ENCODE measurements around the gene SLC16A12. TPM values are rescaled to one million over a fixed set of nuclear protein-coding genes. Genes with fewer than 3 reads are reported as not detected.

SLC16A12 gene
- total and polyA plus RNA-seq, 2 of the 4 experiments (the other 2 are of a cell fraction) = 1.4 to 1.6 TPM

GRCh38 chr10:89518108-89518507 is 17.3 kb downstream of the SLC16A12 start:
- Histone ChIP-seq H2BK5ac (ENCODE audit: low read depth, low read length, poor library complexity, severe bottlenecking) (peak overlapping the region; percentile 79), H3K79me1 (ENCODE audit: low read depth in 1 of 2, low read length in 2 of 2) (0 out of 4 replicates have a peak, but pooled peaks cover 0 to 3% of the 10 kb centered on the region in 2 experiments), H2BK20ac (ENCODE audit: low read depth, low read length) (peak overlapping the region; percentile 95), H3K23ac (ENCODE audit: low read depth, low read length) (peak overlapping the region; percentile 11), H3K9me1 (ENCODE audit: insufficient read depth, low read length) (peaks cover 17% of the 10 kb centered on the region), H3K4ac (ENCODE audit: low read depth, low read length) (peak overlapping the region; percentile 91), H2AFZ (replicated peaks; ENCODE audit: low read length, poor library complexity) (peak overlapping the region; percentile 81), H3K27ac (ENCODE audit: insufficient read depth, low read length) (peak overlapping the region; percentile 22; the same call in 1 of the 2 replicates), H4K8ac (ENCODE audit: low read depth in 2 of 2, low read length in 2 of 2) (peak overlapping the region; percentile 59 to 81; a peak in 3 of 4 replicates), H4K91ac (ENCODE audit: insufficient read depth, low read depth, low read length) (peak overlapping the region; percentile 82), H3K4me1 (ENCODE audit: control insufficient read depth, insufficient read depth, low read length) (peaks cover 28% of the 10 kb centered on the region), H2BK15ac (ENCODE audit: low read depth, low read length) (peak overlapping the region; percentile 97; the same call in 2 of the 3 replicates), H3K9ac (ENCODE audit: low read depth, low read length) (no peak overlapping the region), H3K4me2 (ENCODE audit: low read depth, low read length) (no peak overlapping the region), H3K4me3 (ENCODE audit: insufficient read depth, low read depth, low read length) (no peak overlapping the region), H3K56ac (ENCODE audit: extremely low read depth, insufficient read depth, low read length) (no peak overlapping the region), H4K5ac (ENCODE audit: low read depth, low read length) (peak overlapping the region; percentile 62), H2AK5ac (ENCODE audit: low read depth, low read length) (peak overlapping the region; percentile 95), H2BK120ac (ENCODE audit: low read depth, low read length) (peak overlapping the region; percentile 96), H3K9me3 (ENCODE audit: control insufficient read depth, insufficient read depth, low read length) (no peaks in the 10 kb centered on the region), H3K27me3 (ENCODE audit: control insufficient read depth, insufficient read depth, low read length) (no peaks in the 10 kb centered on the region), H3K18ac (ENCODE audit: low read depth, low read length) (peak overlapping the region; percentile 26; the same call in 1 of the 2 replicates), H3K14ac (replicated peaks; ENCODE audit: low read depth, low read length) (peak overlapping the region; percentile 50), H4K20me1 (ENCODE audit: insufficient read depth, low read length) (no peaks in the 10 kb centered on the region), H3K36me3 (ENCODE audit: control insufficient read depth, insufficient read depth, low read length) (no peaks in the 10 kb centered on the region), H2AK9ac (replicated peaks; ENCODE audit: low read depth, low read length, poor library complexity) (peak overlapping the region; percentile 60)
- in situ Hi-C loops (cut with MboI; ENCODE audit: low sequenced_read_pairs) = no loop called here
- DNase-seq = no peak
- POLR2A ChIA-PET (ENCODE audit: unreplicated experiment) = no interaction called here
- BruUV-seq (replicated peaks) = no TSS peak
- WGBS, 2 experiments (ENCODE audit: extremely low coverage in 2 of 2, insufficient read length in 1 of 2) = no CpG with 5 or more reads among the region's 3 CpGs
- intact Hi-C loops (cut with micrococcal nuclease) = loop anchor here (5.0 kb wide), 3 partner anchors 34 to 184 kb away; partner anchors contain the start of gene KIF20B
- dilution Hi-C loops (cut with HindIII; ENCODE audit: low sequenced_read_pairs, unreplicated experiment) = no loop called here
- TF ChIP-seq MAZ (IDR thresholded peaks at IDR 0.05; ENCODE audit: borderline replicate concordance, low read depth, low read length) = no peak
- no peak for TF ChIP-seq RCOR1 (IDR thresholded peaks at IDR 0.05; ENCODE audit: insufficient replicate concordance, low read length)
- TF ChIP-seq RAD21 (IDR thresholded peaks at IDR 0.05; ENCODE audit: low read length) = no peak
- no peak for TF ChIP-seq ELK1 (IDR thresholded peaks at IDR 0.05; ENCODE audit: borderline replicate concordance, low read depth, low read length)
- TF ChIP-seq CTCF (conservative IDR thresholded peaks at IDR 0.05; ENCODE audit: low read depth, low read length) = no peak
- TF ChIP-seq NFE2L2 (IDR thresholded peaks at IDR 0.05; ENCODE audit: low read depth, low read length) = no peak
- no peak for TF ChIP-seq MAFK (IDR thresholded peaks at IDR 0.05; ENCODE audit: low read depth, low read length)
- no peak for TF ChIP-seq USF2 (IDR thresholded peaks at IDR 0.05; ENCODE audit: low read depth, low read length)
- TF ChIP-seq CHD1 (IDR thresholded peaks at IDR 0.05; ENCODE audit: low read depth, low read length) = no peak
- no peak for TF ChIP-seq FOS (IDR thresholded peaks at IDR 0.05; ENCODE audit: low read depth, low read length)
- no peak for TF ChIP-seq POLR2A (IDR thresholded peaks at IDR 0.05; ENCODE audit: low read depth, low read length)
- TF ChIP-seq BHLHE40 (IDR thresholded peaks at IDR 0.05; ENCODE audit: low read depth, low read length) = no peak
- no peak for TF ChIP-seq CEBPB (IDR thresholded peaks at IDR 0.05; ENCODE audit: low read depth, low read length)
- no peak for TF ChIP-seq RFX5 (IDR thresholded peaks at IDR 0.05; ENCODE audit: low read depth, low read length)
- TF ChIP-seq MXI1 (IDR thresholded peaks at IDR 0.05; ENCODE audit: borderline replicate concordance, low read depth, low read length) = no peak
- CTCF ChIA-PET = no interaction called here
- ATAC-seq (ENCODE audit: low read depth) = no peak

All from IMR-90 (cell line).